ENCODE results near the gene ATP9A.

The ATP9A gene

DNA sequence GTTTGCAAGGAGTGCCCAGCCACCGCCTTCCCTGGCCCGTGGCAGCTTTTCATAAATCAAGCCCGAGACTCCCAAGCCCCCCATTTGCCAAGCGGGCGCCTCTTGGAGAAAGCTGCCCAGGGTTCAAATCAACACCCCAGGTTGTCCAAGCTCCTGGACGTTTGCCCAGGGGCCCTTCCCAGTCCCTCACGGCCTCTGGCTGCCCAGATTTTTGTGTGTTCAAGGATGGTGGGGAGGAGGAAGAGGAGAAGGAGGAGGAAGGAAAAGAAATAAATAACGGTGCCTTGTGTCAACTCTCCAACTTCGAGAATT, 205.1 kb downstream of the ATP9A start:
- peak overlapping the region; percentile 52 for H3K4me3 ChIP-seq (ENCODE audit: low read length)

DNA sequence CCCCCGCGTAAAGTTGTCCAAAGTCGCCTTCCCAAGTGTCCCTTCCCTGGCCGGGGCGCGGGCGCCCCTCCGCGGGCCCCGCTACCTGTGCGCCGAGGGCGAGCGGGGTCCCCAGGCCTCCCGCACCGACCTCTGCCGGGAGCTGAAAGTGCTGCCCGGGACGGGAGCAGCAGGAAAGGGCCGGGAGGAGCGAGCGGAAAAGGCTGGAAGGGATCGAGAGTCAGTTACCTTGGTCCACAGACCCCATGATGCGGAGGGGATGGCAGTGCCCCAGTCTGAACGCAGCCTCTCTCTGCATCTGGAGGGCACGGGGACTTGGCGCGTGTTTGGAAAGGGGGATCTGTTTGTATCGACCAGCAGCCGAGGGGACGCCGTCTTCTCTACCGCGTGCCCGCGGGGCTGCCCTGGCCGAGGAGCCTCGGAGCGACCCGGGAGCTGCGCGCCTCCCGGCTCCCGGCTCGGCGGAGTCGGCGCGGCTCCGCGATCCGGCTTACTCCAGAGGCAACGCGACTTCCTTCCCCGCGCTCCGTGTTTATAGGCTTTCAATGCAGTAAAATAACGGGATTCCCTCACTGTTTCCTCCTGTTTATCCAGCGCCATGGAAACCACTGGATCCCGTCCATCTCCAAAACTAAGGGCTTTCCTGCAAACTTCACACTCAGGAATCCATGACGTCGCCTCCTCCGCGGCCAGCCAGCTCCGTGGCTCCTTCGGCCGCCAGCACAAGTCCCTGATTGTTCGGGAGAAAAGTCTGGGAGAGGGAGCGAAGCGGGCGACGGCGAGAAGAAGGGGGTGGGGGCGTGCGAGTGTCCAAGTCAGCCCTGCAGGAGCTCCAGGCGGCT, 205.6 kb downstream of the ATP9A start:
- Histone ChIP-seq H3K36me3 (ENCODE audit: insufficient read depth, low read length) (no peaks in the 10 kb centered on the region), H3K9me3 (ENCODE audit: low read length) (no peaks in the 10 kb centered on the region), H3K27me3 (ENCODE audit: insufficient read depth, low read length) (peaks cover 2% of the 10 kb centered on the region), H3K4me3 (ENCODE audit: low read length) (peak overlapping the region; percentile 52), H3K4me1 (ENCODE audit: insufficient read depth, low read length) (peaks cover 30% of the 10 kb centered on the region), H2AFZ (ENCODE audit: low read depth, low read length) (peak overlapping the region; percentile 68)

More for the DNA sequence above, 205.1 kb downstream of the ATP9A start:
- Histone ChIP-seq H3K27me3 (ENCODE audit: insufficient read depth, low read length) (peaks cover 2% of the 10 kb centered on the region), H2AFZ (ENCODE audit: low read depth, low read length) (peak overlapping the region; percentile 68), H3K9me3 (ENCODE audit: low read length) (no peaks in the 10 kb centered on the region), H3K4me1 (ENCODE audit: insufficient read depth, low read length) (peaks cover 30% of the 10 kb centered on the region), H3K36me3 (ENCODE audit: insufficient read depth, low read length) (no peaks in the 10 kb centered on the region)

DNA sequence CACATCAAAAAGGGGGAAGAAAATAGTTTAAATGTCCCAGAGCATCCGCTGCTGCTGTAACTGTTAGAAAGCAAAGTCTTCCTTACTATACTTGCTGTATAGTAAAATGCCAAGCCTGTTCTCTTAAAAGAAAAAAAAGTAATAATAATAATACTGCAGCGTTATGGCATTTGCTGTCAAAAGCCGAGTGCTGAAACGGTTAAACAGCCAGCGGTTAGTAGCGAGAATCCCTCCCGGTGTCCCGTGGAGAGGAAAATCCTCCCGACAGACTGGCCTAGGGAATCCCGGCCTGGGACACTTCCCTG, 206.2 kb downstream of the ATP9A start:
- peak overlapping the region; percentile 68 for H2AFZ ChIP-seq (ENCODE audit: low read depth, low read length)
- H3K9me3 ChIP-seq (ENCODE audit: low read length), result no peaks in the 10 kb centered on the region
- H3K27me3 ChIP-seq (ENCODE audit: insufficient read depth, low read length), result peaks cover 2% of the 10 kb centered on the region
- H3K36me3 ChIP-seq (ENCODE audit: insufficient read depth, low read length), result no peaks in the 10 kb centered on the region
- H3K4me1 ChIP-seq (ENCODE audit: insufficient read depth, low read length), result peaks cover 30% of the 10 kb centered on the region
- H3K4me3 ChIP-seq (ENCODE audit: low read length), result peak overlapping the region; percentile 52

DNA sequence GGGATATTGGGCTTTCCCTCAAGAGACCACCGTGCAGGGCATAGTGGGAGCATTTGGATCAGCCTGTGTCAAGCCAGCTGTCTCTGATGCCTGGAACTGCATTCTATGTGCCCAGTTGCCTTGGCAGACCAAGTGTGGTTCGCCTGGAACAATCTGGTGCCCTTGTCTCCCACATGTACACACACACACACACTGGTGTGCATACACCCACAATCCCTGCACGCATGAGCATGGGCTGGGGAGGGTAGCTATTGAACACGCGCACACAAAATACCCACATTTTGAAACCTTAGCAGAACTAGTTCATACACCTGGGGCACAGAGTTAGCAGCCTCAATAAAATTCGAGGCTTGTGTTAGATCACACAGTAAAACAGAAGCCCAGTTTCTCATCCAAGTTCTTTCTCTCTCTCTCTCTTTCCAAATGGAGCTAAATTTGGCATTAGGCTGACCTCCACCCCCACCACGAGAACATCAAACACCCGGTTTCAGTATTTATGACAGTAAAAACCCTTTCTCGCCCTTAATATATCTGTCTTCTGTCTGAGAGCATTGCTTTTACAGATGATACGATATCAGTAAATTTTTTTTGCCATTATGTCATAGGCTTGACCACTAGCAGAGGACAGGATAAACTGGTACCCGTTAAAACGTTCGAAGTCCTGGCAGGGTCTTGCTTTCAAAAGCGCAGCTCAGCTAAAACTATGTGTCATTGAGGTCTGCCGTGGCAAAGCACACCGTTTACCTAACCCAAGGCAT, 207.5 kb downstream of the ATP9A start:
- Histone ChIP-seq H3K36me3 (ENCODE audit: insufficient read depth, low read length) (no peaks in the 10 kb centered on the region), H3K27me3 (ENCODE audit: insufficient read depth, low read length) (no peaks in the 10 kb centered on the region), H2AFZ (ENCODE audit: low read depth, low read length) (no peak overlapping the region), H3K9me3 (ENCODE audit: low read length) (no peaks in the 10 kb centered on the region), H3K4me1 (ENCODE audit: insufficient read depth, low read length) (peaks cover 30% of the 10 kb centered on the region), H3K4me3 (ENCODE audit: low read length) (no peak overlapping the region)

DNA sequence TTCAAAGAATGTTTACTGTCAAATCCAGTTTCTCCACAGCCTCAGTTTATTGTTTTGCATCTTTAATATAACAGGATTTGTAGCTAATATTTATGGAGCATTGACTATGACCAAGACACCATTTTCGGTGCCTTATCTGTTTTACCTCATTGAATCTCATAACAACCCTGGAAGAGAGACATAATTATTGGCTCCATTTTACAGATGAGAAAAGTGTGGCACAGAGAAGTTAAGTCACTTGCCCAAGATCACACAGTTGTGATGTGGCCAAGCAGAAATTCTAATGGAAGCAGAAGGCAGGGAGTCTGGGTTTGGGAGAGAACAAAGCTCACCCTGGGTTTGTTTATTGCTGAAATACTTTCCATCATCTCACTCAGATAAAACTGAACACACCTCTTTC, 208.1 kb downstream of the ATP9A start:
- Histone ChIP-seq H2AFZ (ENCODE audit: low read depth, low read length) (no peak overlapping the region), H3K27me3 (ENCODE audit: insufficient read depth, low read length) (no peaks in the 10 kb centered on the region), H3K4me1 (ENCODE audit: insufficient read depth, low read length) (peaks cover 30% of the 10 kb centered on the region), H3K36me3 (ENCODE audit: insufficient read depth, low read length) (no peaks in the 10 kb centered on the region), H3K9me3 (ENCODE audit: low read length) (no peaks in the 10 kb centered on the region), H3K4me3 (ENCODE audit: low read length) (no peak overlapping the region)

DNA sequence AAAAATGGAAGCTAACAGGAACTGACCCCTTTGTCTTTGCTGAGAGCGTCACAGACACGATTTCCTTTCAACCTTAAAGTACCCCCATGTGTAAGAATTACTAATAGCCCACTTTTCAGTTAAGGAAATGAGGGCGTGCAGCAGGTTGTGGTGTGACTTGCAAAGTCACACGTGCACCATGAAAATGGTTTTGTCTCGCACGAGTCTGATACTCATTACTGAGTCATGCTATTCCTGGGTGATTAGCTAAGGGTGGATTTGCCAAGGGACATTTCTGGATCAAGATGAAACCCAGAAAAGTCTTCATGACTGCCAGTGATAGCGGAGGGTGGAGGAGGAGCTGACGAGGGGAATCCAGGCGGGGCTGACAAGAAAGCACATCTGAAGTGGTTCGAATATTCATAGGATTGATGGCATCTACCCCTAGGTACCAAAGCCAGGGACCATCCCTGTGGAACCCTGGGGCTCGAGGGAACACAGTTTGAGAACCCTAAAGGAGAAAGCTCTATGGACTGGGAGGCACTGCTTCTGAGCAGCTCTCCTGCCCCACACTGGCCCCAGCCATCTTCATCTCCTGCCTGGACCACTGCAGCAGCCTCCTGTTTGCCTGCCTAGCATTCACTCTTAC, 213.5 kb downstream of the ATP9A start:
- Histone ChIP-seq H3K4me1 (ENCODE audit: insufficient read depth, low read length) (no peaks in the 10 kb centered on the region), H2AFZ (ENCODE audit: low read depth, low read length) (no peak overlapping the region), H3K27me3 (ENCODE audit: insufficient read depth, low read length) (no peaks in the 10 kb centered on the region), H3K9me3 (ENCODE audit: low read length) (no peaks in the 10 kb centered on the region), H3K4me3 (ENCODE audit: low read length) (no peak overlapping the region), H3K36me3 (ENCODE audit: insufficient read depth, low read length) (no peaks in the 10 kb centered on the region)

DNA sequence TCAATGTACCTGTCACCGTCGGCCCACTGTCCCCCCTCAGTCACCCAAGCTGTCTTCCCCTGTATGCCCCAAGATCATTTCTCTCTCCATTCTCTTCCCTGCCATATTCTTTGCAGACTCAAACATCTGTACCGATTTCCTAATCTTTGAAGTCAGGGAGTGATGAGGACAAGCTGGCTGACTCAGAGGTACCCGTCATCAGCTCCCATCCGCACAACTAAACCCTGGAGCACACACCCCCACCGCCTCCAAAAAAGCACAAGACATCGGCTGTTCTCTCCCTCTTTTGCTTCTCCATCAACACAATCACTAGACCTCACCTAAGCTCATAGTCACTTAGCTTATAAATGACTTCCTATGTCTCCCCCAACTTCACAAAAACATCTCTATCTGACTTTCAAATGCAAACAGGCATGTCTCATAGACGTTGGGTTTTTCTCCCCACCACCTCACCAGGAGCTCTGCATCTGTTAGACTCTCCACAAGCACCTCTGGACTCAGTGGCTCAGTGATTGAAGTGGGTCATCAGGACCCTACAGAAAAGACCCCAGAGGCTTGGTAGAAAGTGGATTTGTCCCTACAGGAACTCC, 214.2 kb downstream of the ATP9A start:
- Histone ChIP-seq H3K4me3 (ENCODE audit: low read length) (no peak overlapping the region), H3K36me3 (ENCODE audit: insufficient read depth, low read length) (no peaks in the 10 kb centered on the region), H2AFZ (ENCODE audit: low read depth, low read length) (no peak overlapping the region), H3K27me3 (ENCODE audit: insufficient read depth, low read length) (no peaks in the 10 kb centered on the region), H3K4me1 (ENCODE audit: insufficient read depth, low read length) (no peaks in the 10 kb centered on the region), H3K9me3 (ENCODE audit: low read length) (no peaks in the 10 kb centered on the region)

DNA sequence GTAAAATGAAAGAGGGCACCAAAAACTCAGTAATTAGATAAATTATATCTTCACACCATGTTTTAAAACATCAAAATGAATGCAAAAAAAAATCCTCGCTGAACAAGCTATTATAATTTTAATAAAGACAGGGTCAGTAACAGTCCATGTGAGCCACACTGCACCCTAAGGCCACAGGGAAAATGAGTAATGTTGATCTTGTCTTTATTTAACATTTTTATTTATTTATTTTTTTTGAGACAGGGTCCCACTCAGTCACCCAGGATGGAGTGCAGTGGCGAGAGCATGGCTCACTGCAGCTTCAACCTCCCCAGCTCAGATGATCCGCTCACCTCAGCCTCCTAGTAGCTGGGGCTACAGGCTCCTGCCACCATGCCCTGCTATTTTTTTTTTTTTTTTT, 217.0 kb downstream of the ATP9A start:
- Histone ChIP-seq H2AFZ (ENCODE audit: low read depth, low read length) (no peak overlapping the region), H3K4me3 (ENCODE audit: low read length) (no peak overlapping the region), H3K36me3 (ENCODE audit: insufficient read depth, low read length) (no peaks in the 10 kb centered on the region), H3K4me1 (ENCODE audit: insufficient read depth, low read length) (no peaks in the 10 kb centered on the region), H3K9me3 (ENCODE audit: low read length) (no peaks in the 10 kb centered on the region), H3K27me3 (ENCODE audit: insufficient read depth, low read length) (peaks cover 2% of the 10 kb centered on the region)

DNA sequence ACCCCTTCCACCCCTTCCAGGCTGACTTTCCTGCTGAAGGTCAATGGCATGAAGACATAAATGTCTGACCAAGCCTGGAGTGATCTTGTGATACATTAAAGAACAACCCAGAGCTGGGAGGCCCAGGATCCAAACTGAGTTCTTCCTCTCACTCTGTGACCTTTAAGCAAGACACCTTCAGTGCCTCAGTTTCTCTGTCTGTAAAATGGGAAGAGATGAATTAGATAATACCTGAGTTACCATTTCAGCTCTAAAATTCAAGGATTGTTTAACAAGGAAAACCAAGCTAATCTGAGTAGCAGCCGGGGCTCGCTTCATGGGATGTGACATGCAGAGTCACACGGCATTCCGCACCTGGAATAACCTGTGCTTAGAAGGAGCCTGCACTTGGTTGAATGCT, 218.7 kb downstream of the ATP9A start:
- H3K27me3 ChIP-seq (ENCODE audit: insufficient read depth, low read length), result peaks cover 7% of the 10 kb centered on the region
- no peaks in the 10 kb centered on the region for H3K36me3 ChIP-seq (ENCODE audit: insufficient read depth, low read length)
- H3K9me3 ChIP-seq (ENCODE audit: low read length), result no peaks in the 10 kb centered on the region
- no peak overlapping the region for H2AFZ ChIP-seq (ENCODE audit: low read depth, low read length)
- H3K4me3 ChIP-seq (ENCODE audit: low read length), result no peak overlapping the region
- no peaks in the 10 kb centered on the region for H3K4me1 ChIP-seq (ENCODE audit: insufficient read depth, low read length)

DNA sequence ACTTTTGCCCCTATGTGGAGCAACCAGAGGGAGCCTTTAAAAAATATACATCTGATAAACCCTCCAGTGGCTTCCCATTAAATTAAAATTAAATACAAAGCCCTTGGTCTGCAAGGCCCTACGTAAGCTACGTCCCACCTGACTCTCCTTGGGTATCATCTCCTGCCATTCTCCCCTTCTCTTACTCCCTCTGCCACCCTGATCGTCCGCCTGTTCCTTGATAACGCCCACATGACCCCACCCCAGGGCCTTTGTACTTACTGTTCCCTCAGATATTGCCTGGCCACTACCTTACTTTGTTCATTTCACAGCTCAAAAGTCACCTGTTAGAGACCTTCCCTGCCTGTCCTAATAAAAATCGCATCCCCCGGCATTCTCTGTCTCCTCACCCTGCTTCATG, 220.2 kb downstream of the ATP9A start:
- Histone ChIP-seq H3K4me1 (ENCODE audit: insufficient read depth, low read length) (no peaks in the 10 kb centered on the region), H3K27me3 (ENCODE audit: insufficient read depth, low read length) (peaks cover 15% of the 10 kb centered on the region), H3K36me3 (ENCODE audit: insufficient read depth, low read length) (no peaks in the 10 kb centered on the region), H3K9me3 (ENCODE audit: low read length) (no peaks in the 10 kb centered on the region), H2AFZ (ENCODE audit: low read depth, low read length) (no peak overlapping the region), H3K4me3 (ENCODE audit: low read length) (no peak overlapping the region)

Measured in neuron (in vitro differentiated cells).